HepG2 (cell line): ENCODE results near the gene FILIP1.

Source experiments
- BCL6 ChIP-seq: IDR thresholded peaks from 2 replicates; pipeline ENCODE4 v1.6.1; 2016; ENCODE audit warnings: missing genetic modification reagents, missing compliant biosample characterization
- ISL2 ChIP-seq: sonication (generic); formaldehyde crosslinking; IDR thresholded peaks from 2 replicates; pipeline ENCODE4 v1.5.0; 2020; ENCODE audit warnings: missing genetic modification reagents
- RBM39 ChIP-seq: fragments of 200-400 bp; formaldehyde crosslinking; IDR thresholded peaks from one replicate; pipeline ENCODE4 v1.6.1; 2018; ENCODE audit warnings: antibody characterized with exemption, mild to moderate bottlenecking, low read depth, low read length; ENCODE audit not compliant: poor library complexity, severe bottlenecking
- REPIN1 ChIP-seq: sonication (generic); formaldehyde crosslinking; IDR thresholded peaks from 2 replicates; pipeline ENCODE4 v1.8.0; 2022; ENCODE audit warnings: missing genetic modification reagents, low read depth, mild to moderate bottlenecking, borderline replicate concordance
- SRF ChIP-seq: IDR thresholded peaks from 2 replicates; pipeline ENCODE4 v1.6.1; 2011; ENCODE audit warnings: mild to moderate bottlenecking, low read depth, low read length, moderate library complexity
- TF ChIP-seq, protein P1 (sequence below): sonication (generic); formaldehyde crosslinking; IDR thresholded peaks from 2 replicates; pipeline ENCODE4 v1.4.0; 2020; ENCODE audit warnings: missing genetic modification reagents
- TF ChIP-seq, protein P2 (sequence below): sonication (generic); formaldehyde crosslinking; IDR thresholded peaks from 2 replicates; pipeline ENCODE4 v1.4.0; 2020; ENCODE audit warnings: missing genetic modification reagents, mild to moderate bottlenecking, borderline replicate concordance

DNA sequence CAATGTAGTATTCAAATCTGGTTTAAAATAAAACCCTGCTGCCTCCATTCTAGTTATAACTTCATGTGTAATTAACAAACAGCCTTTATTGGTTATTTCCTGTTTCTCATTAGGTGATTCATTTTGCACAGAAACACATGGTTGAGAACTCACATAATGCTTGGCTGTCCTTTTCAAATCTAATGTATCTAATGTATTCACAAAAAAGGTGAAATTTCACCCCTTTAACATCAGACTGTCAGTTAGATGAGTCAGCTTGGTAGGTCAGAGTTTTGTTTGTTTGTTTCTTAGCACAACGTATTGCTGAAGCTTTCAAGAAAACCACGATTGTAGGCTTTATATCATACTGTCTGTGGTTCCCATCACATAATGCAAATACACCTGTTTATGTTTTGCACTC, 130.3 kb downstream of the FILIP1 start:
- no peak for TF ChIP-seq ISL2 (CRISPR knock-in tag)
- TF ChIP-seq, protein P1, sequence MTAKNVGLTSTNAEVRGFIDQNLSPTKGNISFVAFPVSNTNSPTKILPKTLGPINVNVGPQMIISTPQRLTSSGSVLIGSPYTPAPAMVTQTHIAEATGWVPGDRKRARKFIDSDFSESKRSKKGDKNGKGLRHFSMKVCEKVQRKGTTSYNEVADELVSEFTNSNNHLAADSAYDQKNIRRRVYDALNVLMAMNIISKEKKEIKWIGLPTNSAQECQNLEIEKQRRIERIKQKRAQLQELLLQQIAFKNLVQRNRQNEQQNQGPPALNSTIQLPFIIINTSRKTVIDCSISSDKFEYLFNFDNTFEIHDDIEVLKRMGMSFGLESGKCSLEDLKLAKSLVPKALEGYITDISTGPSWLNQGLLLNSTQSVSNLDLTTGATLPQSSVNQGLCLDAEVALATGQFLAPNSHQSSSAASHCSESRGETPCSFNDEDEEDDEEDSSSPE (CRISPR knock-in tag), result no peak
- TF ChIP-seq BCL6 (CRISPR knock-in tag), result no peak
- TF ChIP-seq REPIN1 (CRISPR knock-in tag), result no peak
- TF ChIP-seq SRF, result no peak
- TF ChIP-seq RBM39, result no peak
- TF ChIP-seq, protein P2, sequence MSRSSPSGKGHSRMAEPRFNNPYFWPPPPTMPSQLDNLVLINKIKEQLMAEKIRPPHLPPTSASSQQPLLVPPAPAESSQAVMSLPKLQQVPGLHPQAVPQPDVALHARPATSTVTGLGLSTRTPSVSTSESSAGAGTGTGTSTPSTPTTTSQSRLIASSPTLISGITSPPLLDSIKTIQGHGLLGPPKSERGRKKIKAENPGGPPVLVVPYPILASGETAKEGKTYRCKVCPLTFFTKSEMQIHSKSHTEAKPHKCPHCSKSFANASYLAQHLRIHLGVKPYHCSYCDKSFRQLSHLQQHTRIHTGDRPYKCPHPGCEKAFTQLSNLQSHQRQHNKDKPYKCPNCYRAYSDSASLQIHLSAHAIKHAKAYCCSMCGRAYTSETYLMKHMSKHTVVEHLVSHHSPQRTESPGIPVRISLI (CRISPR knock-in tag), result no peak
